HG02938 (cell line): ENCODE results near the gene TMPRSS13.
"Not testable (repeated sequence)": the region's sequence is repeated elsewhere in the genome, so short reads cannot be mapped to it uniquely, and the experiment has no call there.

Experiments used
- ATAC-seq: cut with Tn5 transposase; IDR thresholded peaks from one replicate; pipeline ENCODE4 v1.9.1; 2021; ENCODE audit warnings: mild to moderate bottlenecking, moderate library complexity; ENCODE audit not compliant: unreplicated experiment

The TMPRSS13 gene

DNA sequence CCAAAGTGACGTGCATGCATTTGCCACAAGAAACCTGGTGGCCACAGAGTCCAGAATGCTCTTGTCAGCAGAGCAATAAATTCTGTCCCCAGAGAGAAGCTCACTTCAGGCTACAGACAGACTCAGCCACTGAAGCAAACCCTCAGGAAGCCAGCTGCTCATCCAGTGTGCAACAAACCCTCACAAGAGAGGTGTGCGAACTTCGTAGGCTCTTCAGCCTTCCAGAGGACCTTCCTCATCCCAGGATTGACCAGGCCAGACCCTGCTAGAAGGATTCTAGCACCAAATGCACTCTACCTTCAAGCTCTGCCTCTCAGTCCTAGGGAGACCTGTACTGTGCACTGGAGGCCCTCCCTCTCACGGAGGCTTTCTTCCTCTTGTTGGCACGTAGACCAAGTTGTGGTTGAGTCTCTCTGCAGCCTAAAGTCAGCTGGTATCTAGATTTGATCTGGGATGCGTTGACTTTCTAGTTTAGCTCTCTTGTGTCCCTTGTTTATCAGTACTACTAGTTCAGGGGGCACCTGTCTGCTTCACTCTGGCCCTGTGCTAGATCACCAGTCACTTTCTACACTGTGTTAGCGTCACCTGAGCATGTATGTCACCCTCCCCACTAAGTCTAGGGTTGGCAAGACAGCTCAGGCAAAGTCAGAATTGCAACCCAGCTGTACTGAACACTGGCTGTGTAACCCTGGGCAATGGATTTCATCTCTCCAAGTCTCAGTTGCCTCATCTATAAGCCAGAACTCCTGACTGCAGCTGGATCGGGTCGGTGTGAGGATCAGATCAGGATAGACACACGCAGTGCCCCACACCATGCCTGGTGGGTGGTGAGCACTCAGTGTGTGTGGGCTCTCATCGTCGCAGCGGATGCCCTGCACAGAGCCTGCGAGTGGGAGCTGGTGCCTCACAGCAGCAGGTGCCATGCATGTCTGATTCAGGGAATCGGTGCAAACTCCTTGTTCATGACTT, 22.1 kb upstream of the TMPRSS13 start:
- ATAC-seq, result no peak

DNA sequence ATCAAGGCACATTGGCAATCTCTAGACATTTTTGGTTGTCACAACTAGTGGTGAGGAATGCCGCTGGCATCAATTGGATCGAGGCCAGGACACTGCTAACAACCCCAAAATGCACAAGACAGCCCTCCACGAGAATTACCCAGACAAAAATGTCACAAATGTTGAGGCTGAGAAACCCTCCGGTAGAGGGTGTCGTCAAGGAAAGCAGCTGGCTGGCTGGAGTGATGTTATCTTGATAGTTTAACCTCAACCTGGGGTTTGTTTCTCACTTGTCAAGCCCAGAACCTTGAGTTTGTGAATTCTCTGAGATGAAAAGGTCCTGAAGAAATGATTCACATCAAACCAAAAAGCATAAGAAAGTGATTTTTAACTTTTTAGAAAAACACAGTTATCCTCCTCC, 21.1 kb upstream of the TMPRSS13 start:
- no peak for ATAC-seq

DNA sequence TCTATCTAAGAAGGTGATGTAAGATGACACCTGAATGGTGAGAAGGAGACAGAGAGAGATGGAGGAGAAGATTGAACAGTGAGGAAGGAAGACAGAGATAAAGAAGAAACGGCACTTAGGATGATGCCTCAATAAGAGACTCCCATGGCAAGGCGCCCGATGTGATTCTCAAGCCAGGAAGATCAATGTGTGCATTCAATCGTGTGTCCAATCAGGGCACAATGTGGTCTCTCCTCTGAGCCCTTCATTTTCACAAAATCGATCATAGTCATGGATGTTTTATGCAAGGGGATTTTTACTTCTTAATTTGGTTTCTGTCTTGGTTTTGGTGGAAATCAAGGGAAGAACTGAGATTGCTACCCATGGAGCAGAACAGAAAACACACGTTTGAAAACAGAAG, 19.9 kb upstream of the TMPRSS13 start:
- ATAC-seq, result no peak

DNA sequence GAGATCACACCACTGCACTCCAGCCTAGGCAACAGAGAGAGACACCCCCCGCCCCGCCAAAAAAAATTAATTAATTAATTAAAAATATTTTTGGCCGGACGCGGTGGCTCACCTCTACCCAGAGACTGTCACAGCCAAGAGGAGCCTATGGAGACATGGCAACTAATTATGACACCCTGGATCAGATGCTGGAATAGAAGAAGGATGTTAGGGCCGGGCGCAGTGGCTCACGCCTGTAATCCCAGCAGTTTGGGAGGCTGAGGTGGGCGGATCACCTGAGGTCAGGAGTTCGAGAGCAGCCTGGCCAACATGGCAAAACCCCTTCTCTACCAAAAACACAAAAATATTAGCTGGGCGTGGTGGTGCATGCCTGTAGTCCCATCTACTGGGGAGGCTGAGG, 19.3 kb upstream of the TMPRSS13 start:
- ATAC-seq, result not testable (repeated sequence)

DNA sequence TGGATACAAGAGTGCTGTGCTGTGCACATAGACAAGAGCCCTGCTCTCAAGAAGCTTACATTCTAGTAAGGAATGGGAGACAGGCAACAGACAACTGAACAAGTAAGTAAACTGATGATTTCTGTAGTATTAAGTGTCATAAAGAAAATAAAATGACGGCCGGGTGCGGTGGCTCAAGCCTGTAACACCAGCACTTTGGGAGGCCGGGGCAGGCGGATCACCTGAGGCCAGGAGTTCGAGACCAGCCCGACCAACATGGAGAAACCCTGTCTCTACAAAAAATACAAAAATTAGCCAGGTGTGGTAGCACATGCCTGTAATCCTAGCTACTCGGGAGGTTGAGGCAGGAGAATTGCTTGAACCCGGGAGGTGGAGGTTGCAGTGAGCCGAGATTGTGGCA, 18.5 kb upstream of the TMPRSS13 start:
- ATAC-seq, result not testable (repeated sequence)

DNA sequence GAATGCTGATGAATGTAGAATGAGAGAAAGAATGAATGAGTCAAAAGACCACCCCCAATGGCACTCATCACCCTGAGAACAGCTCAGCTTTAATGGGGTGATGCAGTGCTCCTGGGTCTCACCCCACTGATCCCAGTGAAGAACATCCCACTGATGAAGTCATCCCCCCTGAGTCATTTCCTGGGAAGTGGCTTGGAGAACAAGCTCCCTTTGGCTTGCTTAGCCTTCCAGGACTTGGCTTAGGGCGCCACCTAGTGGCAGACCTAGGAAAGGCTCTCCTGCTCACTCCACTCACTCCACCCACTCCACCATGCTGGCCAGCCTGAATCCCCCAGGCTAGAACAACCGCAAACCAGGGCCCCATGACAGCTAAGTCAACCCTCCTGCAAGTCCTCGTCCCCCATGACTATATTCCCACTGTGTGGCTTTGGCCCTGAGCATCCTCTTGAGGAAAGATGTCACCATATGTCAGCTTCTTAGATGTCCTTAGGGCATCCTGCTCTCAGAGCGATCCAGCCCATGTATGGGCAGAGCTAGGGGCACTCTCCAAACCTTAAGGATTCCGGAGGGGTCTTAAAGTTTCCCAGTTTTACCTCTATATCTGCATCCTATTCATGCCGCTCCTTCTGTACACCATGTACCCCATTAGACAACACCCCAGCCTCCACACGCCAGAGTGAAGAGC, 17.8 kb upstream of the TMPRSS13 start:
- ATAC-seq, result peak; percentile 56

DNA sequence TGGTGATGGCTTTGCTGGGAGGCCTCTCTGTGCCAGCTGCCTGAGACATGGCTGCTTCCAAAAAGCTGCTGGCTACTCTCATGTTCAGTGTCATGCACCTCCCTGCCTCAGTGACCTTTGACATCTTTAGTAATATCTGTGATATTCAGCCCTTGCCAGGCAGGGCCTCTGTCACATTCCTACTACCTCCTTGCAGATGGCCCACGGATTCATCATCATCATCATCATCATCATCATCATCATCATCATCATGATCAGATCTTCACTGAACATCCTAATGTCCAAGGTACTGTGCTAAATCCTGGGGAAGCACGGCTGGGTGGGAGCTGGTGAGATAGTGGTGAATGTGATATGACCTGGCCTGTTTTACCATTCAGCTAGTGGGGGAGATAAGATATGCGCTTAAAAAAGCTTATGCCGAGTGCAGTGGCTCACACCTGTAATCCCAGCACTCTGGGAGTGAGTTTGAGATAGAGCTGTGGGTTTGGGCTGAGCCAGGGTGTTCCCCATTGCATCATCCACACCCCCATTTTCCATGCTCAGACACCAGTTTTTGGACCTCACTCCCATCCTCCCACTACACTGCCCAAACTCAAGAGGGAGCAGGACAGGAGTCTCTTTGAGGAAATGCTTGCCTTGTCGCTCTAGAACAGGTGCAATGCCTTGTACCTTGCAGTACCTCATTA, 17.1 kb upstream of the TMPRSS13 start:
- ATAC-seq, result peak; percentile 14

DNA sequence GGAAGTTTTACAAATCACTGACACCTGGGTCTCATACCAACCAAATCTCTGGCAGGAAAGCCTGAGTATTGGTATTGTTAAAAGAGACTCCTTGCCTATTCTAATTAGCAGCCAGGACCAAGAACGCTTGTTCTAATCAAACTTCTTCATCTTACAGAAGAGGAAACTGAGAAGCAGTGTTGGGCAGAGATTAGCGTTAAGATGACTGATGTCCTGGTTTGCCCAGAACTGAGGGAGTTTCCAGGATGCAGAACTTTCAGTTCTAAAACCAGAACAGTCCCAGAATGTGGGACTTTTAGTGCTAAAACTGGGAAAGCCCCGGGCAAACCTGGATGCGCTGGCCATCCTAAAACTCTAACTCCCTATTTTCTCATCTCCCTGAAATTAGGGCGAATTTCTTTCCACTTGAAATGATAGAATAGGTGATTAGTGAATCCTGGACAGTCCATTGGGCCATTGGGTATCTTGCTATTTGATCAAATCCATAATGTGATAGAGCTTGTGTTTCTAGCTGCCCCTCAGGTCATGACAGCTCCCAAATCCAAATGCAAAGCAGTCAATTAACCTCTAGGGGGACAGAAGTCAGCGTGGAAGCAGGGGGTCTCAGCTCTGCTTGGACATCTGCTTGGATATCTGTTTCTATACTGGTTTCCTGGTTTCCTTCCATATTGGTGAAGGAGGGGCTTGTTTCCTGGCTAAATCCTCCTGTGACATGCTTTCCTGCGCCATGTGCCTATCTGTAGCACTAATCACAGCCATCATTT, 16.0 kb upstream of the TMPRSS13 start:
- ATAC-seq, result no peak

DNA sequence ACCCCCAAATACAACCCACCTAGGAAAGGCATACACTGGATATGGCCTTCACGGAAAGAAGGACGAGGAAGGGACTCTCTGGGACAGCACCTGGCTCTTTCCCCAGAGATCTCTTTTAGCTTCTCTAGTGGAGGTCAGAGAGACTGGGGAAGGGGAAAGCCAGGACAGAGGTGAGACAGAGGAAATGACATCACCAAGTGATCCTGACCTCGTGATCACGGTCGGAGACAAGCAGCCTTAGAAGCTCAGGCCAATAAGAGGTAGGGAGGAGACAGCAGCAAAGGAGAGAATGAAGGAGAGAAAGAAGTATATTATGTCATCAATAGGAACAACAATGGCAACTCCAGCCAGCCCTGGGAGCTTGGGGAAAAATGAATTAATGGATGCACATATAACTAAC, 15.4 kb upstream of the TMPRSS13 start:
- ATAC-seq, result no peak

DNA sequence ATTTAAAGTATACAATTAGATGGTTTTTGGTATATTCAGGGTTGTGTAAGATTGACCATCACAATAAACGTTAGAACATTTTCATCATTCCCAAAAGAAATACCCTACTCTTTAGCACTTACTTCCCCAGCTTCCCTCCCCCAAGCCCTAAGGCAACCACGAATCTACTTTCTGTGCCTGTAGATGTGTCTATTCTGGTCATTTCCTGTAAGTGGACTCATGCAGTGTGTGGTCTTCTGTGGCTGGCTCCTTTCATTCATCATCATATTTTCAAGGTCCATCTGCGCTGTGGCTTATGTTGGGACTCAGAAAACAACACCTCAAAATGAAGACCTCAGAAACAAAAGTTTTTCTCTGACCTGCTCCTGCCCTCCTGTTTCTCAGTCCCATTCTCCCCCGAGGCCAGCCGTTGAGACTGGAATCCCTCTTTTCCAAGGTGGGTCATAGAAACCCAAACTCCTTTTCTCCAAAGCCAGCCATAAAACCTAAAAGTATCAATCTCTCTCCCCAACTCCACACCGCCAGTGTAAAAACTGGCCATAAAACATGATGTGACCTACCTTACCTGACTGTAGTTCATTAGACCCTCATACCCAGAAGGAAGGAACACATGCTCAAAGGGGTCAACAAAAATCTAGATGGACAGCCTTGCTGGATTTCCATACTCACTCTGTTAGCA, 12.9 kb upstream of the TMPRSS13 start:
- no peak for ATAC-seq

DNA sequence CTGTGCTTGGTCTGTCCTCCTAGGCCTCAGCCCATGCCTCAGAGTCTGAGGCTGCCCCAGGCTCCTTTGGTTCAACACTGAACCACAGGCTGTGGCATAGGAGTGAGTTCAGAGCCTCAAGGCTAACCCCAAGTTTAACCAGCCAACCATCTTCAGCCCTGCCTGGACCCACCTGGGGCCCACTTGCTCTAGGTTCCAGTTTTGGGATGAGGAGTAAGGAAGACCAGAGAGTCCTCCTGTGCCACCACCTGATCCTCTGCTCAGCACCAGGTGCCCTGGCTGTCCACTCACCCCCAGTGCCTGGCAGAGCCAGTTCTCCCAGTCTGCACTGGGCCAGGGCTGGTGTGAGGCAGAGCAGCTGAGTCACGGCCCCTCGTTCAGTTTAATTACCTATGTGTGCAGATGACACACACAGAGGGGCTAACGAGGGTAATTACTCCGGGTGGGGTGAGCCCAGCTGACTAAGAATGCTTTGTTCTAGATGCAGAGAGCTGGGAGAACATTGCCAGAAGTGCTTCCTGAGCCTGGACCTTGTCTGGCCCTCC, 12.0 kb upstream of the TMPRSS13 start:
- no peak for ATAC-seq

DNA sequence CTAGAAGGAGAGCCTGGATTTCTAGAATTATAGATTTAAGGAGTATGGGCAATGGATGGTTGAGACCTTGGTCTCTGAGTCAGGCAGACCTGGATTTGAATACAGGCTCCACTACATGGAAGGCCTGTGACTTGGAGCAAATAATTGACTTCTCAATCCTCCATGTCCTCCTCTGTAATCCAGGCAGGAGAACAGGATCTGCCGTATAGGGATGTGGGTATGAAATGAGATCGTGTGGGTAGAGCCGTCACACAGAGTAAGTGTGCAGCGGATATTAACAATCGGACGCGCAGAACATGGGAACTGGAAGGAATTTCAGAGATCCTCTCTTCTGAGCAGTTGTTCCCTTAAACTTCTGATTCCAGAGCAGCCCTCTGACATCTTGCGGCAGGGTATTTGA, 11.5 kb upstream of the TMPRSS13 start:
- no peak for ATAC-seq

DNA sequence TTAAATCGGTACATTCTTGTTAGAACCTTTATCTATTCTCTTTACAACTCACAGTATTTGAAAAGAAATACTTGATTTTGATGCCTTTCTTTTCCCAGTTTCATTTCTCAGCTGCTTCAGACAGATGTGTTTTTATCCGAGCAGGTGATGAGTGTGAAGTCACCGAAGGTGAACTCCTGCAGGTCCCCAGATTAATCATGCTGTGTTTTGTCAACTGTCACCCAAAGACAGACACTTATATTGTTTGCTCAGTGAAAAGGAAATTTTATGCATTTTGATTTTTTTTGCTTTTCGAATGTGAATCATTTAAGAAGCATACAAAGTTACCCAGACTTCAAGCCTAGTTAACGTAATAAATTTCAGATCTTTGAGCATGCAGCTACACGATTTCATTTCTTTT, 7.8 kb upstream of the TMPRSS13 start:
- ATAC-seq, result no peak

DNA sequence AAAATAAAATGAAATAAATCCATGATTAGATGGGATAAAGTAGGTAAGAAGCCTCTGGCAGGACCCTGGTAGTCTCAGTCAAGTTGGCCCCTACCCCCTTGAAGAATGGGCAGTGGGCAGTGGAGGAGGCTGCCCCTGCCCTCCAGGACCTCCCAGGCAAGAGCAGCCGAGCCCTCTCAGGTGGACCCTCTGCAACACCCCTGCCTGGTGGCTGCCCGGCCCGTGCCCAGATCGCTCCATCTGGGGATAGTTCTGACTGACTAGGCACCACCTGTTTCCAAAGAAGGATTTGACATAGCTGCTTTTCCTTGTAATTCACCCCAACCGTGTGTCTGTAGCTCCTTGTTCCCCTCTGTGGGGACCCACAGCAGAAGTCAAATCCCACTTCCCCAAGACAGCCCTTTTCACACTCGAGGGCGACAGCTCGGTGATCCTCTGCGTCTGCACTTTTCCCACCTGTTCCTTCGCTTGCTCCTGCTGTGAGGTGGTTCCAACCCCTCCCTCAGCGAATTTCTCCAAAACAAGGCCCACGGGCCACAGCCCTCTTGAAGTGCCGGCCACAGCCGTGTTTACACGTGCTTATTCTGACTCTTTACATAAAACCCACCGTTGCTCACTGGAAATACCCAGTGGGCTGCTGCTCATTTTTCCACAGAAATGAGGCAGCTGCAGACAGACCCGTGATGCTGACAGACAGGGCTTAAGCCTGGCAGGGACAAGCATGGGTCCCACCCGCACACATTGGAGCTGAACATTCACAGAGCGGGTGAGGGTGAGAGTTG, 5.5 kb upstream of the TMPRSS13 start:
- ATAC-seq, result no peak

DNA sequence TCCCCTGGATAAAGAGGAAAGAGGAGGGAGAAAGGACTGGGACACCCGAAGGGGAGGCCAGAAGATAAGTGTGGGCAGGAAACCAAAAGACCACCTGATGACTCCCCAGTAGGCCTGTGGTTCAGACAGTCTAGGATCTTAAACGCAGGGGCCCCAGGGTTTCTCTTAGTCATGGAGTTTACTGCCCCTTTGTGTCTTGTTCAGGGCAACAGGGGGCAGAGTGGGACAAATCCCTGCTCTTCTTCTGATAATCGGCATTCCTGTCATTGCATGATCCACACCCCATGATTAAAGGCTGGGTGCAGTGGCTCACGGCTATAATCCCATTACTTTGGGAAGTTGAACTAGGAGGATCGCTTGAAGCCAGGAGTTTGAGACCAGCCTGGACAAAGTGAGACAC, 4.7 kb upstream of the TMPRSS13 start:
- ATAC-seq, result no peak

DNA sequence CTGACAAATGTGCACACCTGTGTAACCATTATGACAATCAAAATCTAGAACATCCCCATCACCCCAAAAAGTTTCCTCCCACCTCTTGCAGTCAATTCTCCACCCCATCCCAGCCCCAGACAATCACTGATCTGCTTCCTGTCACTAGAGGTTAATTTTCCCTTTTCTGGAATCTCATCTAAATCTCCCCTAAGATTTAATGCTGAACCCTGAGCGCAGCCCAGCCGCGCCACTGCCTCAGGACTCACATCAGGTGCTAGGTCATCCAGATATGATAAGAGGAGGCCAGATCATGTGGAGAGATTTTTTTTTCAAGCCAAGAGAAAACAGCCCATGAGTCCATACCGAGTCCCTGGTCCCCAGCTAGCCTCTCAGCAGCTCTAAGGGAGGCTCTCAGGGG, 4.3 kb upstream of the TMPRSS13 start:
- ATAC-seq, result no peak

DNA sequence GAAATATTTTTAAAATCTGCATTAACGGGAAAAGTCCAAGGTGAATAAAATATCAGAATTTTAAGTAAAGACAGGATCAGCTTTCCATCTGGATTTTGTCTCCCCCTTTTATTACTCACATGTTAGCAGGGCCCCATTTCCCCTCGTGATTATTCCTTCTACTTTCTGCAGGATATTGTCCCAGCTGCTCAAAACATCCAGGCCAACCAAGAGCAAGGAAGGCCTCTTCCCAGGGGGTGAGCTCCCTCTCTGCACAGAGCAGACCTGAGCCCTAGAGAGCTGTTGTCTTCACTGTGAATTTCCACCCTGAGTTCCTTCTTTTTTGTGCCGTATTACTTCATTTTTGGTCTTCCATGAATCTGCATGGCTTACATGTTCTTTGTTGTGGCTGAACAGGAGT, 3.7 kb upstream of the TMPRSS13 start:
- no peak for ATAC-seq

DNA sequence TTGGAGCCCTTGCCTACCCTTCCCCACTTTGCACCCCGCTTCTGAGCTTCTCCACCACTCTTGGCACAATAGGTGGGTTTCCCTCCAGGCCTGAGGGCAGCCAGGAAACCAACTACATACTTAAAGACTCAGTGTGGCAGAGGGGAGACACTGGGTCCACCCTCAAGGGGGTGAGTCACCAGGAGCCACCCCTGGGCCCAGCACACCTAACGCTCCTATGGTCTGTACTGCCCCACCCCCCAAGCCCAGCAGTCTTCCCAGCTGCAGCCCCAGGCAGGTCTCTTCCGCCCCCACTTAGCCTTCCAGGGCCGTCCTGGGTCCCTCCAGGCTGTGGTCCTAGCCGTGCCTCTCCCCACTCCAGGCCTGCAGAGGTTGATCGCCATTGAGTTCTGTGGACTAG, 3.2 kb upstream of the TMPRSS13 start:
- ATAC-seq, result no peak

DNA sequence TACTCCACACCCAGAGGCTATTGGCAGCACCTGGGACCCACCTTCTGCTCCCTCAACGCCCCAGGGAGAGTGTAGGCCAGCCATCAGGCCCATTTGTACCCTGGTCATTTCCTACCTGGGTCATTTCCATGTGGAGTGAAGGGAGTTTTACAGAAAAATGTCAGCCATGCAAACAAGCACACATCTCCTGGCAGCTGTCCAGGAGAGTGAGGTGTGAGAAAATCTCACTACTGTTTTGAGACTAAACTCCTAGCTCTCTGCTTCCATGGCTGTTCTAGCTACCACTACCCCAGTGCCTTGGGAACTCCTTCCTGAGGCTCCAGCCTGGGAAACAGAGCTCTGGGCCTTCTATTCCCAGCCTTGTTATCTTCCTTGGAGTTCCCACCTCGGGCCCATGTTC, 2.8 kb upstream of the TMPRSS13 start:
- peak; percentile 66 for ATAC-seq
